ENCODE results near the gene PCDHGB6.

The PCDHGB6 gene

DNA sequence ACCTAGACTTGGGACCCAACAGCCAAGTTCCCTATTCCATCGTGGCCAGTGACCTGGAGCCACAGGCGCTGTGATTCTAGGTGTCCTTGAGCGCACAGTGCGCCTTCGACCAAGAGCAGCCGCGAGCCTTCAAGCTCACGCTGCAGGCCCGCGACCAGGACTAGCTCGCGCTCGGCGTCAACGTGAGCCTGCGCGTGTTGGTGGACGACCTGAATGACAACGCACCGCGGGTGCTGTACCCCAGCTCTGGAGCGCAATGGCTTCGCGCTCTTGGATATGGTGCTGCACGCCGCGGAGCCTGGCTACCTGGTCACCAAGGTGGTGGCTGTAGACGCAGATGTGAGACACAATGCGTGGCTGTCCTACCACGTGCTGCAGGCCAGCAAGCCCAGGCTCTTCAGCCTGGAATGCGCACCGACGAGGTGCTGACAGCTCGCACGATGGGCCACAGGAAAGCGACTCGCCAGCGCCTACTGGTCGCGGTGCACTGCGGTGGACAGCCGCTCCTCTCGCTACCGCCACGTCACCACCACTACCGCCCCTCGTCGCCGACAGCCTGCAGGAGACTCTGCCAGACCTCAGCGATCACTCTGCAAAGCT lies 33.9 kb downstream of the PCDHGB6 start:
- H3K9me3 ChIP-seq = no peaks in the 10 kb centered on the region
- no peaks in the 10 kb centered on the region for H3K4me1 ChIP-seq
- no peak overlapping the region for H3K4me3 ChIP-seq (ENCODE audit: low read depth, low read length)
- H3K36me3 ChIP-seq = no peaks in the 10 kb centered on the region
- DNase-seq = no peak
- TF ChIP-seq, protein P1, sequence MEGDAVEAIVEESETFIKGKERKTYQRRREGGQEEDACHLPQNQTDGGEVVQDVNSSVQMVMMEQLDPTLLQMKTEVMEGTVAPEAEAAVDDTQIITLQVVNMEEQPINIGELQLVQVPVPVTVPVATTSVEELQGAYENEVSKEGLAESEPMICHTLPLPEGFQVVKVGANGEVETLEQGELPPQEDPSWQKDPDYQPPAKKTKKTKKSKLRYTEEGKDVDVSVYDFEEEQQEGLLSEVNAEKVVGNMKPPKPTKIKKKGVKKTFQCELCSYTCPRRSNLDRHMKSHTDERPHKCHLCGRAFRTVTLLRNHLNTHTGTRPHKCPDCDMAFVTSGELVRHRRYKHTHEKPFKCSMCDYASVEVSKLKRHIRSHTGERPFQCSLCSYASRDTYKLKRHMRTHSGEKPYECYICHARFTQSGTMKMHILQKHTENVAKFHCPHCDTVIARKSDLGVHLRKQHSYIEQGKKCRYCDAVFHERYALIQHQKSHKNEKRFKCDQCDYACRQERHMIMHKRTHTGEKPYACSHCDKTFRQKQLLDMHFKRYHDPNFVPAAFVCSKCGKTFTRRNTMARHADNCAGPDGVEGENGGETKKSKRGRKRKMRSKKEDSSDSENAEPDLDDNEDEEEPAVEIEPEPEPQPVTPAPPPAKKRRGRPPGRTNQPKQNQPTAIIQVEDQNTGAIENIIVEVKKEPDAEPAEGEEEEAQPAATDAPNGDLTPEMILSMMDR (IDR thresholded peaks at IDR 0.05; ENCODE audit: low read depth, low read length) = no peak
- no peaks in the 10 kb centered on the region for H3K27me3 ChIP-seq

Measured in BE2C (cell line).